PC-9 (cell line): ENCODE measurements around the gene CHIC2. TPM values are rescaled to one million over a fixed set of nuclear protein-coding genes. Genes with fewer than 3 reads are reported as not detected.

Experiments
- BruUV-seq: library from RNA; stranded (reverse); fragments of 400-500 nt; replicated peaks from 2 replicates; lab custom pipeline; 2021; lab: Mats Ljungman, UMichigan
- CTCF ChIA-PET: fragments of 300-600 bp; sonication (Branson Sonifier 250); formaldehyde crosslinking; loops from one replicate; lab custom pipeline; 2022; ENCODE audit warnings: antibody characterized with exemption; lab: Charles Lee
- POLR2A ChIA-PET: fragments of 300-600 bp; sonication (Branson Sonifier 250); formaldehyde crosslinking; loops from one replicate; lab custom pipeline; 2022; ENCODE audit warnings: antibody characterized with exemption; ENCODE audit not compliant: unreplicated experiment; lab: Charles Lee
- DNase-seq, 2 experiments: peaks; one replicate each; pipeline versions ENCODE4 v3.0.0 to v3.0.0-alpha.2; 2015 to 2022; ENCODE audit warnings: mixed read lengths in 1 of 2
- H2AFZ ChIP-seq: fragments of 200-600 bp; sonication (generic); 2 replicates; pipeline ENCODE4 v1.8.1; 2017; ENCODE audit warnings: antibody characterized with exemption
- H3F3A ChIP-seq: fragments of 200-600 bp; sonication (generic); 2 replicates; pipeline ENCODE4 v1.8.1; 2017; ENCODE audit warnings: antibody characterized with exemption, mild to moderate bottlenecking, low read depth; ENCODE audit not compliant: insufficient read depth
- H3K27ac ChIP-seq: fragments of 200-600 bp; sonication (generic); 2 replicates; pipeline ENCODE4 v1.6.1; 2016; ENCODE audit warnings: mixed run types
- H3K27me3 ChIP-seq: fragments of 200-600 bp; sonication (generic); 2 replicates; pipeline ENCODE4 v1.6.1; 2016; ENCODE audit warnings: low read depth, mixed run types; ENCODE audit not compliant: insufficient read depth
- H3K36me3 ChIP-seq: fragments of 200-600 bp; sonication (generic); 2 replicates; pipeline ENCODE4 v1.6.1; 2016; ENCODE audit warnings: low read depth, mixed run types
- H3K4me1 ChIP-seq: fragments of 200-600 bp; sonication (generic); replicated peaks from 2 replicates; pipeline ENCODE4 v1.6.1; 2016; ENCODE audit warnings: mixed run types; ENCODE audit not compliant: insufficient read depth
- H3K4me2 ChIP-seq: fragments of 200-600 bp; sonication (generic); 2 replicates; pipeline ENCODE4 v1.6.1; 2017; ENCODE audit warnings: mixed run types
- H3K4me3 ChIP-seq: fragments of 200-600 bp; sonication (generic); 2 replicates; pipeline ENCODE4 v1.6.1; 2016; ENCODE audit warnings: mixed run types
- H3K79me2 ChIP-seq: fragments of 200-600 bp; sonication (generic); 2 replicates; pipeline ENCODE4 v1.6.1; 2017; ENCODE audit warnings: low read depth, mixed run types
- H3K9me2 ChIP-seq: fragments of 200-600 bp; sonication (generic); 2 replicates; pipeline ENCODE4 v1.8.1; 2017; ENCODE audit warnings: mild to moderate bottlenecking; ENCODE audit not compliant: insufficient read depth
- H3K9me3 ChIP-seq: fragments of 200-600 bp; sonication (generic); 2 replicates; pipeline ENCODE4 v1.8.1; 2016; ENCODE audit warnings: low read depth; ENCODE audit not compliant: insufficient read depth
- H4K20me1 ChIP-seq: fragments of 200-600 bp; sonication (generic); 2 replicates; pipeline ENCODE4 v1.8.1; 2017; ENCODE audit not compliant: insufficient read depth
- CTCF ChIP-seq: fragments of 200-600 bp; sonication (generic); conservative IDR thresholded peaks from 2 replicates; pipeline ENCODE4 v1.6.1; 2017; ENCODE audit warnings: mixed run types, antibody characterized with exemption, mild to moderate bottlenecking, moderate library complexity
- EZH2 ChIP-seq: fragments of 200-600 bp; sonication (generic); IDR thresholded peaks from 2 replicates; pipeline ENCODE4 v1.8.0; 2017; ENCODE audit warnings: antibody characterized with exemption, low read depth
- intact Hi-C: fragments of 100-400 bp; cut with micrococcal nuclease; formaldehyde crosslinking; loops from one replicate; pipeline ENCODE4 v1.10.0; 2022; ENCODE audit not compliant: unreplicated experiment
- total RNA-seq: library from RNA; stranded (reverse); gene quantifications from 2 replicates; pipeline ENCODE4 v1.2.3, GENCODE V29; 2021

Gene CHIC2
- total RNA-seq, 1 experiment from 2014 or later: 12.1 TPM

GRCh38 chr4:54100595-54101189 is 36.3 kb upstream of the CHIC2 start:
- H3K4me1 ChIP-seq: no peaks in the 10 kb centered on the region
- intact Hi-C loops: no loop called here
- BruUV-seq: no TSS peak
- H3K9me3 ChIP-seq: no peaks in the 10 kb centered on the region
- no peak overlapping the region for H3K27ac ChIP-seq
- no peaks in the 10 kb centered on the region for H3K36me3 ChIP-seq
- TF ChIP-seq CTCF (no peak), EZH2 (no peak)
- no peaks in the 10 kb centered on the region for H3K79me2 ChIP-seq
- H3K4me3 ChIP-seq: no peak overlapping the region
- no peaks in the 10 kb centered on the region for H3K27me3 ChIP-seq
- no peak overlapping the region for H3K4me2 ChIP-seq
- no peak overlapping the region for H2AFZ ChIP-seq
- ChIA-PET CTCF (no interaction called here), POLR2A (no interaction called here)
- no peaks in the 10 kb centered on the region for H4K20me1 ChIP-seq
- H3F3A ChIP-seq: no peaks in the 10 kb centered on the region
- H3K9me2 ChIP-seq: no peaks in the 10 kb centered on the region
- no peak for DNase-seq

- Histone ChIP-seq H3K36me3 (no peaks in the 10 kb centered on the region), H3K4me1 (no peaks in the 10 kb centered on the region), H4K20me1 (no peaks in the 10 kb centered on the region), H3K9me2 (no peaks in the 10 kb centered on the region), H3K79me2 (no peaks in the 10 kb centered on the region), H3K4me2 (no peak within 1 kb of the TSS), H3K27me3 (no peaks in the 10 kb centered on the region), H2AFZ (no peak within 1 kb of the TSS), H3K27ac (no peak within 1 kb of the TSS), H3F3A (no peaks in the 10 kb centered on the region), H3K9me3 (no peaks in the 10 kb centered on the region), H3K4me3 (no peak within 1 kb of the TSS)
- intact Hi-C loops: loop anchor here (10.0 kb wide), 1 partner anchor 115 kb away; no protein-coding TSS in a partner anchor
- TF ChIP-seq CTCF (no peak), EZH2 (no peak)
- no TSS peak for BruUV-seq
- DNase-seq: no peak
- ChIA-PET CTCF (no interaction called here), POLR2A (no interaction called here)
Measured at GRCh38 chr4:54099748-54100574, 35.6 kb upstream of the CHIC2 start, which contains the start of gene GSX2. Gene GSX2, plus strand, starts transcription at chr4:54100163. Its CDS starts 182 bp downstream, at chr4:54100345.

GRCh38 chr4:54099287-54099747 is 34.9 kb upstream of the CHIC2 start:
- no peaks in the 10 kb centered on the region for H3K9me3 ChIP-seq
- intact Hi-C loops: loop anchor here (10.0 kb wide), 1 partner anchor 115 kb away; no protein-coding TSS in a partner anchor
- H3K27ac ChIP-seq: no peak overlapping the region
- no peaks in the 10 kb centered on the region for H3K36me3 ChIP-seq
- no peak overlapping the region for H2AFZ ChIP-seq
- TF ChIP-seq EZH2: no peak
- no peak for TF ChIP-seq CTCF
- DNase-seq: no peak
- H3K27me3 ChIP-seq: no peaks in the 10 kb centered on the region
- no peak overlapping the region for H3K4me3 ChIP-seq
- no peaks in the 10 kb centered on the region for H3K79me2 ChIP-seq
- H3F3A ChIP-seq: no peaks in the 10 kb centered on the region
- no peaks in the 10 kb centered on the region for H3K9me2 ChIP-seq
- no peaks in the 10 kb centered on the region for H4K20me1 ChIP-seq
- no peak overlapping the region for H3K4me2 ChIP-seq
- POLR2A ChIA-PET: no interaction called here
- CTCF ChIA-PET: no interaction called here
- no peaks in the 10 kb centered on the region for H3K4me1 ChIP-seq
- BruUV-seq: no TSS peak
